GM12892 (cell line): ENCODE data around the gene ZNF277. TPM values are rescaled to one million over a fixed set of nuclear protein-coding genes. Genes with fewer than 3 reads are reported as not detected.
A peak's percentile ranks its signal among the peaks of the same experiment; 100 is the strongest.

Source experiments
- DNase-seq: peaks from one replicate; pipeline ENCODE4 v3.0.0; 2011; ENCODE audit not compliant: insufficient read length
- FAIRE-seq: peaks from 2 replicates; lab custom pipeline; 2011; peaks lifted over from hg19 to GRCh38; lab: Jason Lieb, UNC
- POLR2A ChIP-seq: IDR thresholded peaks from 2 replicates; pipeline ENCODE4 v1.6.1; 2011; ENCODE audit warnings: low read depth, low read length, control low read depth
- POLR2AphosphoS5 ChIP-seq: IDR thresholded peaks from 2 replicates; pipeline ENCODE4 v1.6.1; 2011; ENCODE audit warnings: low read depth, low read length, control low read depth
- TAF1 ChIP-seq: IDR thresholded peaks from 2 replicates; pipeline ENCODE4 v1.6.1; 2011; ENCODE audit warnings: low read depth, mild to moderate bottlenecking, control low read depth, low read length, borderline replicate concordance
- polyA plus RNA-seq: library from polyadenylated mRNA; unstranded; fragments of >200 nt; gene quantifications from one replicate; pipeline ENCODE4 v1.2.1, GENCODE V29; 2012; ENCODE audit warnings: missing spikeins, inconsistent platforms; ENCODE audit not compliant: missing spikeins

Gene ZNF277, protein sequence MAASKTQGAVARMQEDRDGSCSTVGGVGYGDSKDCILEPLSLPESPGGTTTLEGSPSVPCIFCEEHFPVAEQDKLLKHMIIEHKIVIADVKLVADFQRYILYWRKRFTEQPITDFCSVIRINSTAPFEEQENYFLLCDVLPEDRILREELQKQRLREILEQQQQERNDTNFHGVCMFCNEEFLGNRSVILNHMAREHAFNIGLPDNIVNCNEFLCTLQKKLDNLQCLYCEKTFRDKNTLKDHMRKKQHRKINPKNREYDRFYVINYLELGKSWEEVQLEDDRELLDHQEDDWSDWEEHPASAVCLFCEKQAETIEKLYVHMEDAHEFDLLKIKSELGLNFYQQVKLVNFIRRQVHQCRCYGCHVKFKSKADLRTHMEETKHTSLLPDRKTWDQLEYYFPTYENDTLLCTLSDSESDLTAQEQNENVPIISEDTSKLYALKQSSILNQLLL
- polyA plus RNA-seq: 38.4 TPM

- FAIRE-seq (peak; percentile 95), DNase-seq (peak; percentile 83)
- TF ChIP-seq POLR2AphosphoS5 (no peak), TAF1 (peak; percentile 47), POLR2A (peak; percentile 60; the same call in 1 of the 2 replicates)
Measured at GRCh38 chr7:112206238-112206990, at the start of gene ZNF277, which contains the start of gene DOCK4. Gene ZNF277 (plus strand): TSS chr7:112206695. CDS start chr7:112206717, 22 bp downstream. Gene DOCK4 (minus strand): TSS chr7:112206399. CDS start chr7:112206138, 261 bp downstream.

DNA sequence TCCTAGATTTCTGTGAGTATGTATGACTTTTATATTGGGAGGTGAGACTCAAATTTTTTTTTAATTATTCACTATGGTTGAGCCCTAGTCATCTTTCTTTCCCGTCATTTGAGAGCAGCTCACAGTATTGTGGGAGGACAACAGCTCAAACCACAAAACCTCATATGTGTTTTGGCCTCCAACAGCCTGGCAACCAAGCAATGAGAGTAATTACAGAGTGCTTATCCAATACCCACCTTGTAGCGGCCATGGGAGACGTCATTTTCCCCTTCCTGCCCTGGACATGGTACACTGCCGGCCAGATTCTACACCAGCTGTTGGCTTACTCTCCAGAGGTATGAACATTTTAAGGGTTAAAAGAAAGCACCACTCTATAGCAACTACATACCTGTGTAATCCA, 49.4 kb upstream of the ZNF277 start:
- no peak for TF ChIP-seq POLR2A
- no peak for TF ChIP-seq TAF1
- no peak for TF ChIP-seq POLR2AphosphoS5
- FAIRE-seq (no peak), DNase-seq (no peak)

DNA sequence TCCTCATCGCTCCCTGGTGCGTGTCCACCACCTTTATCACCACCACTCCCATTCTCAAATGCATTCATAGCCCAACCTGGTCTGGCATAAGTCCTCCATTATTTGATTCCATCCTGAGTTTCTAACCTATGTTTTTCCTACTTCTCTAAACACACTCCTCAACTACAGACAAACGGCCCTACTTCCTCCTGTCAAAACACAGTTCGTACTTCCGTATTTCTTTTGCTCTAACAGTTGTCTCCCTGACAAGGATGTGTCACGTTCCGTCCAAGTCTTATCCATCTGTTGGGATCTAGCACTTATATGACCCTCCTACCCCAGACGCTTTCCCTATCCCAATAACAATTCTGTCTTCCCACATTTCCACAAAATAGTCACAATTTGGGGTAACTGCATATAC, 47.1 kb upstream of the ZNF277 start:
- no peak for TF ChIP-seq TAF1
- TF ChIP-seq POLR2AphosphoS5: no peak
- no peak for TF ChIP-seq POLR2A
- DNase-seq (no peak), FAIRE-seq (no peak)

DNA sequence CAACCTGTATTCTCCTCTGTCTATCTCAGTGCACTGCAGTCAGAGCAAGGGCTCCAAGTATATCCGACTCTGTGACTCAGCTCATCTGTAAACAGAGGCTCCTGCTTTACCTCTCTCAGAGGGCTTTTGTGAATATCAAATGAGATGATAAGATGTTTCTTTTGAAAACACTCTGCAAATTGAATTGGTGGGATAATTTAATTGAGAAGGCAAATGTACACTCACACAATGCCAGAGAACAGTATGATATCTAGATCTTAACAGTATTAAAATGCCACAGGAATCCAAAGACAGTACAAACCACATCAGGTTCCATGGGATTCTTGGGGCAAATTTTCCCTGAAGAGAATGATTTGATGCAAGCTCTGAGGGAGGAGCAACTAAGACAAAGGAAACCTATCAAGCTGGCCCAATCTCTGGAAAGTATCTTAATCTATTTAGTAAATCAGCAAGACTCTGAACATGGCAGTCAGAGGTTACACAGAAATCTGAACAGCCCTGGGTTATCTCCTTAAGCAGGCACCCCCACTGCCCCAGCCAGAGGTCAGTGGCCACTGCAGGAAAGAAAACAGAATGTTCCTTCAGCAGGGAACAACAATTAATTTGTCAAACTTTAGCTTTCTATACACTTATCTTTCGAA, 46.2 kb upstream of the ZNF277 start:
- DNase-seq: no peak

GRCh38 chr7:112160771-112161150, 45.7 kb upstream of the ZNF277 start:
- TF ChIP-seq POLR2A: no peak
- TF ChIP-seq POLR2AphosphoS5: no peak
- no peak for TF ChIP-seq TAF1
- FAIRE-seq (no peak), DNase-seq (no peak)

More for the DNA sequence above, 46.2 kb upstream of the ZNF277 start:
- TF ChIP-seq POLR2A: no peak
- TF ChIP-seq TAF1: no peak
- no peak for TF ChIP-seq POLR2AphosphoS5
- no peak for FAIRE-seq

DNA sequence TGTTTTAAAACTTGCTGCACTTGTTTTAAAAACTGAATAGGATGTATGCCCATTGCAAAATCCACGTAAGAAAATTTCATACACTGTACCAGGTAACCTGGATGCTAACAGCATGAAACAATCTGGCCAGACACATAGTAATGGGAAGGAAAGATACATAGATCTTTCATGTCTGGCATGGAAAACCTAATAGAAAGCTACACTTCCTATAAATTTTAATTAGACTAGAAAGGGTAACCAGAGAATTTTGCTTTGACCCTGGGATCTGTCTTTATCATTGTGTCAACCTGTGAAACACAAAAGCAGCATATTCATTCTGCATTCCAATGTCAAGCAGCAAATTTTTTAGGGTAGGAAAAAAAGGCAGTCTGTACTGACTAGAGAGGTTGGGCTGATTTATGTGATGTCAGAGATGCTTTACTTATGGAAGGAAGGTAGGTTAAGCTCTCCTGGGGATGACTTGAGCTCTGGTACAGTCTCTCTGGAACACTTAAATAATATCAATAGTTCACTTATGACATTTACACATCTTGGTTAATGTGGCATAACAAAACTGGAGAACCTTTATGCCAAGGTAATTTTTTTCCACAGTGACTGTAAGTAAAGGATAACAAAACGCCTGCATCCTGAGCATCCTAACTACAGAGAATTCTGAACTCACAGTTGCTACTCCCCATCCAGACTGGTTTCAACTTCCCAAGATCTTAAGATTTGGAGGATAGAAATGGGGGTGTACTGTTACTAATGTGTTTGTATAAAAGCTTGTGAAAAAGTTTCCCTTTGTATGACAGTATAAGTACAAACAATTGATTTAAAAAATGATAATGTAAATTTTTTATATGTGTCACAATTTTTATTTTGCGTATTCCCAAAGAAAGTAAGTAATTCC, 45.0 kb upstream of the ZNF277 start:
- FAIRE-seq: no peak
- no peak for TF ChIP-seq POLR2AphosphoS5
- no peak for TF ChIP-seq TAF1
- TF ChIP-seq POLR2A: no peak
- DNase-seq: no peak

GRCh38 chr7:112162142-112162766, 44.2 kb upstream of the ZNF277 start:
- no peak for FAIRE-seq
- DNase-seq: no peak
- no peak for TF ChIP-seq POLR2A
- TF ChIP-seq POLR2AphosphoS5: no peak
- TF ChIP-seq TAF1: no peak

DNA sequence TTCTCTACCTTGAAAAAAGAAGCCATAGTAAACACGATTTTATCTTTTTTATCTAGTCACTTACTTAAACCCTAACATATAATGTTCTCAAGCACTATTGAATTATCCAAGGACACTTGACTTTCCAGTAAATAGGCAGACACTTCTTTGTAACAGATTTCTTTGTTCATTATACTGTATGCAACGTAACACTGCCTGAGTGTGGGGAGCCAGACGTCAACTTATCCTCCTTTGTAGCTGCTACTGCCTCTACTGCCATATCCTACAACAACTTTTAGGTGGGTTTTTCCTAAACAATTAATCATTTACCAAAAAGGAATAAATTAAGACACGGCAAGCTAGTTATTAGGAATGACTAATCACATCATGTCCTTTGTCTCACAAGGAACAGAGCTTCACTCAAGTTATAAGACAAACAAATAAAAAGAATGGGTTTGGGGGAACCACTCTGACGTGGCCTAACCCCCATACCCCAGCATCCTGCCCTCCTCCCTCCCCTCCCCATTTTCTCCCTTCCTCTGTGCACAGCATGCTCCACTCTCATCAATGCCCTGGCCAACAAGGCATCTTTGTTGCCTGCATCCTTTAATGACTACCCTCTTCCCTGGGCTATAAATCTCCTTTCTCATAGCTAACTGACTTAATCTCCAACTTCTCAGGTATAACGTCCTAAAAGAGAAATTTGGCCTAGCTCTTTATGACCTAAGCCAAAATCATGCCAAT, 43.5 kb upstream of the ZNF277 start:
- no peak for DNase-seq
- TF ChIP-seq POLR2A (no peak), POLR2AphosphoS5 (no peak), TAF1 (no peak)
- no peak for FAIRE-seq

GRCh38 chr7:112167147-112167546, 39.3 kb upstream of the ZNF277 start:
- no peak for TF ChIP-seq POLR2A
- no peak for TF ChIP-seq POLR2AphosphoS5
- no peak for TF ChIP-seq TAF1
- DNase-seq (no peak), FAIRE-seq (no peak)

DNA sequence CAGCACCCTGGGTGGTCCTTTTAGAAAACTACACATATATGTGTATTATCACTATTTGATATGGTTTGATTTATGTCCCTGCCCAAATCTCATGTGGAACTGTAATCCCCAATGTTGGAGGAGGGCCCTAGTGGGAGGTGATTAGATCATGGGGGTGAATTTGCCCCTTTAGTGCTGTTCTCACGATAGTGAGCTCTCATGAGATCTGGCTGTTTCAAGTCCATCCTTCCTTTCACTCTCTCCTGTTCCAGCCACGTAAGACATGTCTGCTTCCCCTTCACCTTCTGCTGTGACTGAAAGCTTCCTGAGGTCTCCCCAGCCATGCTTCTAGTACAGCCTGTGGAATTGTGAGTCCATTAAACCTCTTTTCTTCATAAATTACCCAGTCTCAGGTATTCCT, 37.6 kb upstream of the ZNF277 start:
- no peak for TF ChIP-seq POLR2A
- TF ChIP-seq POLR2AphosphoS5: no peak
- no peak for TF ChIP-seq TAF1
- no peak for FAIRE-seq

More for the DNA sequence above, 37.6 kb upstream of the ZNF277 start:
- DNase-seq: no peak
